HCT116 (cell line): Measurements from ENCODE around the gene GTSF1L.

Source experiments
- CBX3 ChIP-seq: IDR thresholded peaks from 2 replicates; pipeline ENCODE4 v1.6.1; 2012; ENCODE audit warnings: low read depth
- CEBPB ChIP-seq: IDR thresholded peaks from 2 replicates; pipeline ENCODE4 v1.6.1; 2012; ENCODE audit warnings: low read depth
- CTCF ChIP-seq, 3 experiments: fragments of 200-600 bp in 1 of 3; sonication (generic) in 1 of 3; IDR thresholded peaks in 2 of 3; conservative IDR thresholded peaks in 1 of 3; 2 replicates each; pipeline ENCODE4 v1.5.1; 2012 to 2017; ENCODE audit warnings: low read depth in 2 of 3, low read length in 2 of 3, antibody characterized with exemption in 1 of 3, borderline replicate concordance in 1 of 3, control low read depth in 1 of 3, mild to moderate bottlenecking in 1 of 3, mixed read lengths in 1 of 3, mixed run types in 1 of 3, moderate library complexity in 1 of 3; ENCODE audit not compliant: insufficient read depth in 1 of 3
- EGR1 ChIP-seq: IDR thresholded peaks from 2 replicates; pipeline ENCODE4 v1.6.1; 2012; ENCODE audit warnings: low read depth
- EZH2 ChIP-seq: fragments of 200-600 bp; sonication (generic); IDR thresholded peaks from 2 replicates; pipeline ENCODE4 v1.6.1; 2017; ENCODE audit warnings: antibody characterized with exemption, mixed run types
- MAX ChIP-seq: IDR thresholded peaks from 2 replicates; pipeline ENCODE4 v1.6.1; 2012
- POLR2A ChIP-seq: IDR thresholded peaks from 2 replicates; pipeline ENCODE4 v1.7.0; 2011; ENCODE audit warnings: borderline replicate concordance; ENCODE audit not compliant: insufficient read depth, insufficient read length; ENCODE audit errors: extremely low read depth
- POLR2AphosphoS5 ChIP-seq: IDR thresholded peaks from 2 replicates; pipeline ENCODE4 v1.6.1; 2011; ENCODE audit warnings: mild to moderate bottlenecking, low read depth, low read length, moderate library complexity
- RAD21 ChIP-seq: IDR thresholded peaks from 2 replicates; pipeline ENCODE4 v1.6.1; 2012; ENCODE audit warnings: low read depth, mild to moderate bottlenecking
- SIN3A ChIP-seq: IDR thresholded peaks from 2 replicates; pipeline ENCODE4 v1.6.1; 2012; ENCODE audit warnings: low read depth
- SP1 ChIP-seq: IDR thresholded peaks from 2 replicates; pipeline ENCODE4 v1.6.1; 2012; ENCODE audit warnings: low read depth
- YY1 ChIP-seq: IDR thresholded peaks from 2 replicates; pipeline ENCODE4 v1.6.1; 2011; ENCODE audit warnings: low read length, low read depth, moderate library complexity, mild to moderate bottlenecking; ENCODE audit not compliant: insufficient replicate concordance; ENCODE audit errors: extremely low read depth
- ZNF274 ChIP-seq: fragments of 200-500 bp; sonication (Bioruptor generic); IDR thresholded peaks from 2 replicates; pipeline ENCODE4 v1.6.1; 2014; ENCODE audit warnings: mild to moderate bottlenecking, low read depth, low read length, inconsistent platforms

GRCh38 chr20:43744151-43744611 is 17.4 kb upstream of the GTSF1L start:
- TF ChIP-seq MAX (no peak), CTCF (IDR thresholded peaks at IDR 0.05 in 2 of 3, conservative IDR thresholded peaks at IDR 0.05 in 1 of 3; ENCODE audit: borderline replicate concordance in 1 of 3, insufficient read depth in 1 of 3, low read depth in 2 of 3, low read length in 2 of 3) (no peak), SP1 (no peak), YY1 (no peak), EGR1 (no peak), POLR2A (no peak), CBX3 (no peak), POLR2AphosphoS5 (no peak), SIN3A (no peak), EZH2 (no peak), RAD21 (no peak), ZNF274 (no peak), CEBPB (no peak)
